Activated T-cell treated with anti-CD3 and anti-CD28 coated beads, Interleukin-2, amount 50 U/mL, for 1 hour (primary cell): ENCODE data around the gene ERC1.
"Not testable (repeated sequence)": the region's sequence is repeated elsewhere in the genome, so short reads cannot be mapped to it uniquely, and the experiment has no call there.

Experiments
- DNase-seq: peaks from one replicate; pipeline ENCODE4 v3.0.0-alpha.2; 2020

ERC1 gene

GRCh38 chr12:988646-989045 is 2.4 kb upstream of the ERC1 start:
- no peak for DNase-seq

GRCh38 chr12:989051-989450 is 2.0 kb upstream of the ERC1 start:
- no peak for DNase-seq

- DNase-seq, result no peak
Observed at GRCh38 chr12:989751-990660, 1.0 kb upstream of the ERC1 start.

- no peak for DNase-seq
Observed at GRCh38 chr12:991350-992333, 619 bp downstream of the ERC1 start.

GRCh38 chr12:992647-993046 is 1.6 kb downstream of the ERC1 start:
- DNase-seq, result no peak

- DNase-seq, result no peak
Observed at GRCh38 chr12:996881-997280, 5.9 kb downstream of the ERC1 start.

- no peak for DNase-seq
Observed at GRCh38 chr12:997505-997904, 6.5 kb downstream of the ERC1 start.

- DNase-seq, result no peak
Observed at GRCh38 chr12:998020-998874, 7.2 kb downstream of the ERC1 start.

- not testable (repeated sequence) for DNase-seq
Observed at GRCh38 chr12:999736-1000135, 8.7 kb downstream of the ERC1 start.

- no peak for DNase-seq
Observed at GRCh38 chr12:1001507-1001906, 10.5 kb downstream of the ERC1 start.

GRCh38 chr12:1003600-1004271 is 12.7 kb downstream of the ERC1 start:
- DNase-seq, result no peak

GRCh38 chr12:1006255-1006654 is 15.2 kb downstream of the ERC1 start:
- no peak for DNase-seq

GRCh38 chr12:1007276-1007675 is 16.3 kb downstream of the ERC1 start:
- DNase-seq, result no peak

- DNase-seq, result no peak
Observed at GRCh38 chr12:1007994-1008393, 17.0 kb downstream of the ERC1 start.

- DNase-seq, result no peak
Observed at GRCh38 chr12:1011091-1011490, 20.1 kb downstream of the ERC1 start.

GRCh38 chr12:1013618-1014489 is 22.8 kb downstream of the ERC1 start:
- no peak for DNase-seq

- no peak for DNase-seq
Observed at GRCh38 chr12:1019283-1019682, 28.3 kb downstream of the ERC1 start.

- DNase-seq, result no peak
Observed at GRCh38 chr12:1020389-1020788, 29.4 kb downstream of the ERC1 start.

- no peak for DNase-seq
Observed at GRCh38 chr12:1022032-1022970, 31.3 kb downstream of the ERC1 start.

- no peak for DNase-seq
Observed at GRCh38 chr12:1030779-1031178, 39.8 kb downstream of the ERC1 start.
